ENCODE results near the gene RLN2.

GRCh38 chr9:5321058-5321457, 16.5 kb upstream of the RLN2 start:
- TF ChIP-seq, protein P1, sequence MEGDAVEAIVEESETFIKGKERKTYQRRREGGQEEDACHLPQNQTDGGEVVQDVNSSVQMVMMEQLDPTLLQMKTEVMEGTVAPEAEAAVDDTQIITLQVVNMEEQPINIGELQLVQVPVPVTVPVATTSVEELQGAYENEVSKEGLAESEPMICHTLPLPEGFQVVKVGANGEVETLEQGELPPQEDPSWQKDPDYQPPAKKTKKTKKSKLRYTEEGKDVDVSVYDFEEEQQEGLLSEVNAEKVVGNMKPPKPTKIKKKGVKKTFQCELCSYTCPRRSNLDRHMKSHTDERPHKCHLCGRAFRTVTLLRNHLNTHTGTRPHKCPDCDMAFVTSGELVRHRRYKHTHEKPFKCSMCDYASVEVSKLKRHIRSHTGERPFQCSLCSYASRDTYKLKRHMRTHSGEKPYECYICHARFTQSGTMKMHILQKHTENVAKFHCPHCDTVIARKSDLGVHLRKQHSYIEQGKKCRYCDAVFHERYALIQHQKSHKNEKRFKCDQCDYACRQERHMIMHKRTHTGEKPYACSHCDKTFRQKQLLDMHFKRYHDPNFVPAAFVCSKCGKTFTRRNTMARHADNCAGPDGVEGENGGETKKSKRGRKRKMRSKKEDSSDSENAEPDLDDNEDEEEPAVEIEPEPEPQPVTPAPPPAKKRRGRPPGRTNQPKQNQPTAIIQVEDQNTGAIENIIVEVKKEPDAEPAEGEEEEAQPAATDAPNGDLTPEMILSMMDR (IDR thresholded peaks at IDR 0.05) = no peak
- no peak for TF ChIP-seq EZH2 (IDR thresholded peaks at IDR 0.05; ENCODE audit: borderline replicate concordance, insufficient read depth, low read depth, low read length, poor library complexity, severe bottlenecking)

Data from B cell (primary cell).